ENCODE data around the gene AVL9. TPM values are rescaled to one million over a fixed set of nuclear protein-coding genes. Genes with fewer than 3 reads are reported as not detected.

The AVL9 gene
- total RNA-seq, 8 experiments from 2014 or later, result 21.3 to 38.4 (median 32.9) TPM

- 60 to 100% (median 99%) methylated on average over 1 to 6 of the region's 6 CpGs for WGBS, 10 experiments
- in situ Hi-C loops (cut with MboI; ENCODE audit: low pct_unique_long_range_greater_than_20kb in 2 of 9, low sequenced_read_pairs in 9 of 9, unreplicated experiment in 9 of 9), result no loop called here
- no peak for ATAC-seq (replicated peaks in 6 of 8)
- Histone ChIP-seq H3K27ac (no peak overlapping the region), H3K4me3 (no peak overlapping the region), H3K4me1 (replicated peaks in 1 of 2) (no peaks in the 10 kb centered on the region)
These were observed 27.6 kb downstream of the AVL9 start for GRCh38 chr7:32522746-32523530.

- in situ Hi-C loops (cut with MboI; ENCODE audit: low pct_unique_long_range_greater_than_20kb in 2 of 9, low sequenced_read_pairs in 9 of 9, unreplicated experiment in 9 of 9), result no loop called here
- H3K4me3 ChIP-seq, result no peak overlapping the region
- no peaks in the 10 kb centered on the region for H3K4me1 ChIP-seq (replicated peaks in 1 of 2)
- ATAC-seq (replicated peaks in 6 of 8), result no peak
- H3K27ac ChIP-seq, result no peak overlapping the region
These were observed 29.3 kb downstream of the AVL9 start for GRCh38 chr7:32524631-32525030.

GRCh38 chr7:32525839-32526238 lies 30.6 kb downstream of the AVL9 start:
- in situ Hi-C loops (cut with MboI; ENCODE audit: low pct_unique_long_range_greater_than_20kb in 2 of 9, low sequenced_read_pairs in 9 of 9, unreplicated experiment in 9 of 9), result no loop called here
- 60 to 100% (median 91%) methylated on average over 1 to 4 of the region's 4 CpGs for WGBS, 10 experiments
- Histone ChIP-seq H3K4me1 (replicated peaks in 1 of 2) (no peaks in the 10 kb centered on the region), H3K4me3 (no peak overlapping the region), H3K27ac (no peak overlapping the region)
- ATAC-seq (replicated peaks in 6 of 8), result no peak

GRCh38 chr7:32531402-32531801 lies 36.1 kb downstream of the AVL9 start:
- in situ Hi-C loops (cut with MboI; ENCODE audit: low pct_unique_long_range_greater_than_20kb in 2 of 9, low sequenced_read_pairs in 9 of 9, unreplicated experiment in 9 of 9), result no loop called here
- H3K27ac ChIP-seq, result no peak overlapping the region
- WGBS, 10 experiments, result 14 to 94% (median 80%) methylated on average over 1 to 13 of the region's 13 CpGs

GRCh38 chr7:32532086-32532485 lies 36.8 kb downstream of the AVL9 start:
- Histone ChIP-seq H3K4me1 (replicated peaks in 1 of 2) (no peaks in the 10 kb centered on the region), H3K4me3 (no peak overlapping the region), H3K27ac (no peak overlapping the region)
- 67 to 91% (median 72%) methylated on average over 1 to 2 of the region's 3 CpGs; no CpG with 5 or more reads in 5 of the 10 experiments for WGBS, 10 experiments
- no peak for ATAC-seq (replicated peaks in 6 of 8)
- in situ Hi-C loops (cut with MboI; ENCODE audit: low pct_unique_long_range_greater_than_20kb in 2 of 9, low sequenced_read_pairs in 9 of 9, unreplicated experiment in 9 of 9), result no loop called here

More at GRCh38 chr7:32531402-32531801, 36.1 kb downstream of the AVL9 start:
- Histone ChIP-seq H3K4me1 (replicated peaks in 1 of 2) (no peaks in the 10 kb centered on the region), H3K4me3 (no peak overlapping the region)
- ATAC-seq (replicated peaks in 6 of 8), result peak in 1 of 8 experiments; percentile 45

- in situ Hi-C loops (cut with MboI; ENCODE audit: low pct_unique_long_range_greater_than_20kb in 2 of 9, low sequenced_read_pairs in 9 of 9, unreplicated experiment in 9 of 9), result no loop called here
- Histone ChIP-seq H3K4me1 (replicated peaks in 1 of 2) (no peaks in the 10 kb centered on the region), H3K27ac (no peak overlapping the region), H3K4me3 (no peak overlapping the region)
- 75 to 100% (median 100%) methylated on average over 1 to 4 of the region's 5 CpGs; no CpG with 5 or more reads in 3 of the 10 experiments for WGBS, 10 experiments
- ATAC-seq (replicated peaks in 6 of 8), result no peak
These were observed 37.4 kb downstream of the AVL9 start for GRCh38 chr7:32532716-32533115.

GRCh38 chr7:32533276-32534029 lies 38.2 kb downstream of the AVL9 start:
- H3K4me3 ChIP-seq, result no peak overlapping the region
- H3K27ac ChIP-seq, result no peak overlapping the region
- WGBS, 10 experiments, result 39 to 97% (median 84%) methylated on average over 4 to 8 of the region's 8 CpGs; no CpG with 5 or more reads in 1 of the 10 experiments
- peak in 2 of 8 experiments; percentile 14 to 29 for ATAC-seq (replicated peaks in 6 of 8)
- H3K4me1 ChIP-seq (replicated peaks in 1 of 2), result no peaks in the 10 kb centered on the region
- in situ Hi-C loops (cut with MboI; ENCODE audit: low pct_unique_long_range_greater_than_20kb in 2 of 9, low sequenced_read_pairs in 9 of 9, unreplicated experiment in 9 of 9), result no loop called here

GRCh38 chr7:32535162-32535702 lies 39.9 kb downstream of the AVL9 start:
- ATAC-seq (replicated peaks in 6 of 8), result no peak
- Histone ChIP-seq H3K4me3 (no peak overlapping the region), H3K27ac (no peak overlapping the region), H3K4me1 (replicated peaks in 1 of 2) (no peaks in the 10 kb centered on the region)
- 59 to 100% (median 83%) methylated on average over 2 to 4 of the region's 4 CpGs; no CpG with 5 or more reads in 1 of the 10 experiments for WGBS, 10 experiments
- in situ Hi-C loops (cut with MboI; ENCODE audit: low pct_unique_long_range_greater_than_20kb in 2 of 9, low sequenced_read_pairs in 9 of 9, unreplicated experiment in 9 of 9), result no loop called here

GRCh38 chr7:32536016-32536415 lies 40.7 kb downstream of the AVL9 start:
- H3K4me3 ChIP-seq, result no peak overlapping the region
- 60 to 100% (median 100%) methylated on average over 1 to 2 of the region's 2 CpGs; no CpG with 5 or more reads in 2 of the 10 experiments for WGBS, 10 experiments
- in situ Hi-C loops (cut with MboI; ENCODE audit: low pct_unique_long_range_greater_than_20kb in 2 of 9, low sequenced_read_pairs in 9 of 9, unreplicated experiment in 9 of 9), result no loop called here
- no peaks in the 10 kb centered on the region for H3K4me1 ChIP-seq (replicated peaks in 1 of 2)
- no peak for ATAC-seq (replicated peaks in 6 of 8)
- H3K27ac ChIP-seq, result no peak overlapping the region

- Histone ChIP-seq H3K27ac (no peak overlapping the region), H3K4me1 (replicated peaks in 1 of 2) (no peaks in the 10 kb centered on the region), H3K4me3 (no peak overlapping the region)
- ATAC-seq (replicated peaks in 6 of 8), result peak in 2 of 8 experiments; percentile 55 to 62
- 0 to 83% (median 18%) methylated on average over 1 of the region's 1 CpG; no CpG with 5 or more reads in 4 of the 10 experiments for WGBS, 10 experiments
- in situ Hi-C loops (cut with MboI; ENCODE audit: low pct_unique_long_range_greater_than_20kb in 2 of 9, low sequenced_read_pairs in 9 of 9, unreplicated experiment in 9 of 9), result no loop called here
These were observed 41.3 kb downstream of the AVL9 start for GRCh38 chr7:32536585-32536984.

- H3K27ac ChIP-seq, result no peak overlapping the region
- no peaks in the 10 kb centered on the region for H3K4me1 ChIP-seq (replicated peaks in 1 of 2)
- H3K4me3 ChIP-seq, result no peak overlapping the region
- ATAC-seq (replicated peaks in 6 of 8), result no peak
- WGBS, 10 experiments, result 61 to 100% (median 89%) methylated on average over 1 to 4 of the region's 4 CpGs; no CpG with 5 or more reads in 2 of the 10 experiments
- in situ Hi-C loops (cut with MboI; ENCODE audit: low pct_unique_long_range_greater_than_20kb in 2 of 9, low sequenced_read_pairs in 9 of 9, unreplicated experiment in 9 of 9), result no loop called here
These were observed 42.5 kb downstream of the AVL9 start for GRCh38 chr7:32537760-32538159.

- ATAC-seq (replicated peaks in 6 of 8), result no peak
- H3K4me1 ChIP-seq (replicated peaks in 1 of 2), result no peaks in the 10 kb centered on the region
- no peak overlapping the region for H3K4me3 ChIP-seq
- in situ Hi-C loops (cut with MboI; ENCODE audit: low pct_unique_long_range_greater_than_20kb in 2 of 9, low sequenced_read_pairs in 9 of 9, unreplicated experiment in 9 of 9), result no loop called here
- H3K27ac ChIP-seq, result no peak overlapping the region
- WGBS, 10 experiments, result 86 to 100% (median 95%) methylated on average over 1 to 2 of the region's 2 CpGs; no CpG with 5 or more reads in 3 of the 10 experiments
These were observed 44.1 kb downstream of the AVL9 start for GRCh38 chr7:32539366-32539765.

- in situ Hi-C loops (cut with MboI; ENCODE audit: low pct_unique_long_range_greater_than_20kb in 2 of 9, low sequenced_read_pairs in 9 of 9, unreplicated experiment in 9 of 9), result no loop called here
- ATAC-seq (replicated peaks in 6 of 8), result no peak
- no peak overlapping the region for H3K4me3 ChIP-seq
- 67 to 100% (median 96%) methylated on average over 1 to 4 of the region's 4 CpGs for WGBS, 10 experiments
- no peaks in the 10 kb centered on the region for H3K4me1 ChIP-seq (replicated peaks in 1 of 2)
- H3K27ac ChIP-seq, result no peak overlapping the region
These were observed 44.7 kb downstream of the AVL9 start for GRCh38 chr7:32539919-32540531.
